ENCODE data around the gene CLASP1. TPM values are rescaled to one million over a fixed set of nuclear protein-coding genes. Genes with fewer than 3 reads are reported as not detected.

The CLASP1 gene
- total and polyA plus RNA-seq, 2 donors (not counting 3 experiments of a cell fraction or from before 2014, with no cell fraction given): 10.0 to 57.9 TPM

DNA sequence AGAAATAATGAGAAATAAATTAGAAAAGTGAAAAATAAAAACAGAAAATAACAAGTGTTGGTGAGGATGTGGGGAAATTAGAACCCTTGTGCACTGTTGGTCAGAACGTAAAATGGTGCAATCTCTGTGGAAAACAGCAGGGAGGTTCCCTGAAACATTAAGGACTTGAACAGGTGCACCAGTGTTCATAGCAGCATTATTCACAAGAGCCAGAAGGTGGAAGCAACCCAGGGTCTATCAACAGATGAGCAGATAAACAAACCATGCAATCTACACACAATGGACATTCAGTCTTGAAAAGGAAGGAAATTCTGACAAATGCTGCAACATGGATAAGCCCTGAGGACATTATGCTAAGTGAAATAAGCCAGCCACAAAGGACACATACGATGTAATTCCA is 306.1 kb downstream of the CLASP1 start:
- peaks cover 5 to 14% of the 10 kb centered on the region in 2 experiments for H3K36me3 ChIP-seq (ENCODE audit: control insufficient read depth in 2 of 2, extremely low read depth in 1 of 2, insufficient read depth in 2 of 2, low read length in 2 of 2)

DNA sequence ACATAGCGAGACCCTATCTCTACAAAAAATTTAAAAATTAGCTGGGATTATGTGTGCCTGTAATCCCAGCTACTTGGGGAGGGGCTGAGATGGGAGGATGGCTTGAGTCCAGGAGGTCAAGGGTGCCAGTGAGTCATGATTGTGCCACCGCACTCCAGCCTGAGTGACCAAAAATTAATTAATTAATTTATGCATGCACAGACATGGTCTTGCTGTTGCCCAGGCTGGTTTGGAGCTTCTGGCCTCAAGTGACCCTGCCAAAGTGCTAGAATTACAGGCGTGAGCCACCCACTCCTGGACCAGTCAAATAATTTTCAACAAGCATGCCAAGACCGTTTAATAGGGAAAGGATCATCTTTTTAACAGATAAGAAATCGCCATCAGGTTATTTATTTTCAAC is 306.5 kb downstream of the CLASP1 start:
- intact Hi-C loops (cut with micrococcal nuclease): no loop called here
- FAIRE-seq (no peak), DNase-seq (ENCODE audit: low read depth, low spot score) (no peak)
- H2AFZ ChIP-seq (ENCODE audit: low read depth, low read length): no peak overlapping the region
- peaks cover 6% of the 10 kb centered on the region for H3K4me1 ChIP-seq (ENCODE audit: control insufficient read depth, extremely low read depth, insufficient read depth, low read length)
- H3K4me3 ChIP-seq (replicated peaks in 1 of 3; ENCODE audit: insufficient read depth in 1 of 3, low read depth in 1 of 3, low read length in 3 of 3): no peak overlapping the region
- no peaks in the 10 kb centered on the region for H3K9me3 ChIP-seq (replicated peaks; ENCODE audit: control insufficient read depth, insufficient read depth, low read length)
- BruUV-seq (replicated peaks): no TSS peak
- peaks cover 5 to 12% of the 10 kb centered on the region in 2 experiments for H3K36me3 ChIP-seq (ENCODE audit: control insufficient read depth in 2 of 2, extremely low read depth in 1 of 2, insufficient read depth in 2 of 2, low read length in 2 of 2)
- CTCF ChIA-PET: interaction anchor here (0.7 to 6.4 kb wide), 2 partner anchors 13 to 248 kb away, joined by 3 to 39 read pairs; no protein-coding TSS in a partner anchor
- no peaks in the 10 kb centered on the region for H4K20me1 ChIP-seq (replicated peaks; ENCODE audit: control insufficient read depth, extremely low read depth, insufficient read depth, low read length)
- no peak overlapping the region for H3K9ac ChIP-seq (replicated peaks; ENCODE audit: extremely low read depth, insufficient read depth, low read length)
- POLR2A ChIA-PET: no interaction called here
- dilution Hi-C loops (cut with MboI; ENCODE audit: extremely low pct_ligation_motif_present, low sequenced_read_pairs): no loop called here
- no peaks in the 10 kb centered on the region for H3K27me3 ChIP-seq (ENCODE audit: control insufficient read depth in 2 of 2, insufficient read depth in 2 of 2, low read length in 2 of 2)
- no peaks in the 10 kb centered on the region for H3K79me2 ChIP-seq (ENCODE audit: control insufficient read depth, insufficient read depth, low read length)
- H3K27ac ChIP-seq (ENCODE audit: insufficient read depth, low read depth, low read length): no peak overlapping the region
- no peak for TF ChIP-seq GATA2 (IDR thresholded peaks at IDR 0.05; ENCODE audit: insufficient read depth, insufficient read length, low read depth, low read length)
- peak; percentile 37 for TF ChIP-seq FOS (IDR thresholded peaks at IDR 0.05; ENCODE audit: borderline replicate concordance, insufficient read depth, low read length)
- no peak overlapping the region for H3K4me2 ChIP-seq (ENCODE audit: insufficient read depth, low read length)
- H3K9me1 ChIP-seq (replicated peaks; ENCODE audit: control insufficient read depth, extremely low read depth, insufficient read depth, low read length): no peaks in the 10 kb centered on the region

More for the DNA sequence above, 306.1 kb downstream of the CLASP1 start:
- H3K4me3 ChIP-seq (replicated peaks in 1 of 3; ENCODE audit: insufficient read depth in 1 of 3, low read depth in 1 of 3, low read length in 3 of 3): no peak overlapping the region
- no peaks in the 10 kb centered on the region for H4K20me1 ChIP-seq (replicated peaks; ENCODE audit: control insufficient read depth, extremely low read depth, insufficient read depth, low read length)
- H3K4me1 ChIP-seq (ENCODE audit: control insufficient read depth, extremely low read depth, insufficient read depth, low read length): peaks cover 6% of the 10 kb centered on the region
- H3K27me3 ChIP-seq (ENCODE audit: control insufficient read depth in 2 of 2, insufficient read depth in 2 of 2, low read length in 2 of 2): no peaks in the 10 kb centered on the region
- CTCF ChIA-PET: interaction anchor here (6.4 kb wide), 1 partner anchor 13 kb away, joined by 39 read pairs; no protein-coding TSS in a partner anchor
- POLR2A ChIA-PET: no interaction called here
- no peak overlapping the region for H2AFZ ChIP-seq (ENCODE audit: low read depth, low read length)
- no peak overlapping the region for H3K9ac ChIP-seq (replicated peaks; ENCODE audit: extremely low read depth, insufficient read depth, low read length)
- H3K4me2 ChIP-seq (ENCODE audit: insufficient read depth, low read length): no peak overlapping the region
- intact Hi-C loops (cut with micrococcal nuclease): no loop called here
- dilution Hi-C loops (cut with MboI; ENCODE audit: extremely low pct_ligation_motif_present, low sequenced_read_pairs): no loop called here
- TF ChIP-seq, protein P1, sequence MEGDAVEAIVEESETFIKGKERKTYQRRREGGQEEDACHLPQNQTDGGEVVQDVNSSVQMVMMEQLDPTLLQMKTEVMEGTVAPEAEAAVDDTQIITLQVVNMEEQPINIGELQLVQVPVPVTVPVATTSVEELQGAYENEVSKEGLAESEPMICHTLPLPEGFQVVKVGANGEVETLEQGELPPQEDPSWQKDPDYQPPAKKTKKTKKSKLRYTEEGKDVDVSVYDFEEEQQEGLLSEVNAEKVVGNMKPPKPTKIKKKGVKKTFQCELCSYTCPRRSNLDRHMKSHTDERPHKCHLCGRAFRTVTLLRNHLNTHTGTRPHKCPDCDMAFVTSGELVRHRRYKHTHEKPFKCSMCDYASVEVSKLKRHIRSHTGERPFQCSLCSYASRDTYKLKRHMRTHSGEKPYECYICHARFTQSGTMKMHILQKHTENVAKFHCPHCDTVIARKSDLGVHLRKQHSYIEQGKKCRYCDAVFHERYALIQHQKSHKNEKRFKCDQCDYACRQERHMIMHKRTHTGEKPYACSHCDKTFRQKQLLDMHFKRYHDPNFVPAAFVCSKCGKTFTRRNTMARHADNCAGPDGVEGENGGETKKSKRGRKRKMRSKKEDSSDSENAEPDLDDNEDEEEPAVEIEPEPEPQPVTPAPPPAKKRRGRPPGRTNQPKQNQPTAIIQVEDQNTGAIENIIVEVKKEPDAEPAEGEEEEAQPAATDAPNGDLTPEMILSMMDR (IDR thresholded peaks at IDR 0.05; ENCODE audit: extremely low read depth in 1 of 2, insufficient read depth in 1 of 2, low read depth in 1 of 2, low read length in 2 of 2): no peak
- peak; percentile 37 for TF ChIP-seq GATA2 (IDR thresholded peaks at IDR 0.05; ENCODE audit: insufficient read depth, insufficient read length, low read depth, low read length)
- no peak for FAIRE-seq
- no peak overlapping the region for H3K27ac ChIP-seq (ENCODE audit: insufficient read depth, low read depth, low read length)
- no peaks in the 10 kb centered on the region for H3K9me3 ChIP-seq (replicated peaks; ENCODE audit: control insufficient read depth, insufficient read depth, low read length)
- DNase-seq (ENCODE audit: low read depth, low spot score): no peak
- no peaks in the 10 kb centered on the region for H3K79me2 ChIP-seq (ENCODE audit: control insufficient read depth, insufficient read depth, low read length)
- BruUV-seq (replicated peaks): no TSS peak
- no peaks in the 10 kb centered on the region for H3K9me1 ChIP-seq (replicated peaks; ENCODE audit: control insufficient read depth, extremely low read depth, insufficient read depth, low read length)

Data from endothelial cell of umbilical vein (primary cell).